Limb (tissue), 2 donors: ENCODE measurements around the gene RSAD1.

Experiments used
- DNase-seq, 2 donors: peaks; one replicate each; pipeline ENCODE4 v3.0.0-alpha.2; 2016; ENCODE audit errors: extremely low spot score in 2 of 2

The RSAD1 gene

GRCh38 chr17:50493744-50494143 lies 15.1 kb downstream of the RSAD1 start:
- no peak for DNase-seq

- DNase-seq = no peak
Measured at GRCh38 chr17:50495217-50495823, 16.7 kb downstream of the RSAD1 start.

- no peak for DNase-seq
Measured at GRCh38 chr17:50495918-50496317, 17.3 kb downstream of the RSAD1 start.

DNA sequence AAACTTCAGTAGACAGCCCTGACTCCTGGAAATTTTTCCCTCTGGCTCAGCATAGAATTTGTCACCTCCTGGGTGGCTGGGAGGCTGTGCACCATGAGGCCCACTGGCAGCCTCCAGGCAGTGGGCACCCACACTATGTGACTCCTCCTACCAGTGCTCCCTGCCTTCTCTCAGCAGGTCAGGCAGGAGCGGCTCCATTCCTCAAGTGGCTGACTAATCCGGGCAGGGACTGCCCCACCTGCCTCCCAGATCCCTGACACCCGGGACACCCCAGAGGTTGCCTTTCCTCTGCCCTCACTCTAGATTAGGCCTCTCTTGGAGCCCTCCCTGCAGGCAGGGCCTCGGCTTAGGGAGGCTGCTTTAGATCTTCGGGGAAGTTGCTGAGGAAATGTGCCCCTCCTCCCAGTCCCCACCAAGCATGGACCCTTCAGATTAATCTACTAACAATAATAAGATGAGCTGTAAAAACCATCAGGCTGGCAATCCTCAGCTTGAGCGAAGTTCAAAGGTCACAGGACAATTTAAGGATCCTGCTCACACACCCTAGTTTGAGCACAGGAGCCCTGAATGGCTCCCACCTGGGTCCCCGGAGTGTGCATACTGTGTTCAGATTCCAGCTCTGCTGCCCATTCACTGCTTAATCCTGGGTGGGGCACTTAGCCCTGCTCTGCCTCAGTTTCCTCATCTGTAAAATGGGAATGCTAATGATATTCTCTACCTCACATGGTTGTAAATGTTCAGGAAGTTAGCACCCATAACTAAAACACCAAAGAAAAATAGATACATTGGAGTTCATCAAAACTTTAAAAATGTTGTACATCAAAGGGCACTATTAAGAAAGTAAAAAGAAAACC lies 19.6 kb downstream of the RSAD1 start:
- no peak for DNase-seq

- no peak for DNase-seq
Measured at GRCh38 chr17:50499270-50499669, 20.6 kb downstream of the RSAD1 start.

DNA sequence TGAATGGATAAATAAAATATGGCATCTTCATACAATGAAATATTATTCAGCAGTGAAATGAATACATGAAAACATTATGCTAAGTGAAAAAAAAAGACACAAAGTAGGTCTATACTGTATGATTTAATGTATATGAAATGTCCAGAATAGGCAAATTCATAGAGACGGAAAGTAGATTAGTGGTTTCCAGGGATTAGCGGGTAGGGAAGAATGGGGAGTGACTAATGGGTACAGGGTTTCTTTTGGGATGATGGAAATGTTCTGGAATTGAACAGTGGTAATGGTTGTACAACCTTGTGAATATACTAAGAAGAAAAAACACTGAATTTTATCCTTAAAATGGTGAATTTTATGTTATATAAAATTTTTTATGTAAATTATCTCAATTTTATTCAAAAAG lies 21.1 kb downstream of the RSAD1 start:
- DNase-seq = no peak

- no peak for DNase-seq
Measured at GRCh38 chr17:50501054-50501453, 22.4 kb downstream of the RSAD1 start.

DNA sequence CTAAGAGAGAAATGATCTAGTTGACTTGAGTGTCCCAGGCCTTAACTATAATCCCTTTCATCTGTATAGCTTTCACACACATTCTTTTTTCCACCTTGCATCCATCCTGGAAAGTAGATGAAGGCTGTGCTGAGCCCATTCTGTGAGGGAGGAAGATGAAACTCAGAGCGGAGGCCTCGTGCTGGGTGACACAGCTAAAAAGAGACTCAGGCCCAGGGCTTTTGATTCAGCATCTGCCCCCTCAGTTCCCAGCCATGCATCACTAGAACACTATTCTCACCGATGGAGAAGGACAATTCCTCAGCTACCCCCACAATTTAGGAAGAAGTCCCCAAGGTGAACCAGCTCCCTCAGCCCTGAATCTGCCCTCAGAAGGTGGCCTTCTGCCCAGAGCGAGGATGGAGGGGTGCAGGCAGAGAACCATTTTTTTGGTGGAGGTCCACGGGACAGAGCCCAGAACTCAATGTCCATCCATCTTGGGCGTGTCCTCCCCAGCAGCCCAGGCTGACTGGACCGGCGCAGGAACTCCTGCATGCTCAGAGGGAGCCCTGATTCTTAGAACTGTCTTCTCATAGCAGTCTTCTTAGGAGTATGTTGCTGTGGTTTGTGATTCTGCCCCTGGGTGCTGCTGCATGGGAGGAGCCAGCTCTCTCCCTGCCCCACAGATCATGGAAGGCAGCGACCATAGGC lies 23.8 kb downstream of the RSAD1 start:
- DNase-seq = no peak

GRCh38 chr17:50505591-50506130 lies 27.0 kb downstream of the RSAD1 start:
- no peak for DNase-seq

DNA sequence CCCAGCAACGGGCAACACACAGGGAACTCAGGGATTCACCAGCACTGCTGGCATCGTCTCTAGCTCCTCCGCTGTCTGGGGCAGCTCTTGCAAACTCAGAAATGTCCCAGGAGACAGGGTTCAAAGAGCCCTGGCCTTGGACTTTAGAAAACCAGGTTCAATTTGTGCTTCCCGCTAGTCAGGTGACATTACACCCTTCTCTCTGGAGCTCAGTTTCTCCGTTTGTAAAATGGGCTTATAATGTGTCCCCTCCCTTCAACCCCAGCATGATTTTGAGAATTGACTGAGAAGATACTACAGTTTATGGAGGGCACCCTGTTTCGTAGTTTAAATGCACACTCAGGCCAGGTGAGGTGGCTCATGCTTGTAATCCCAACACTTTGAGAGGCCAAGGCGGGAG lies 27.6 kb downstream of the RSAD1 start:
- no peak for DNase-seq

DNA sequence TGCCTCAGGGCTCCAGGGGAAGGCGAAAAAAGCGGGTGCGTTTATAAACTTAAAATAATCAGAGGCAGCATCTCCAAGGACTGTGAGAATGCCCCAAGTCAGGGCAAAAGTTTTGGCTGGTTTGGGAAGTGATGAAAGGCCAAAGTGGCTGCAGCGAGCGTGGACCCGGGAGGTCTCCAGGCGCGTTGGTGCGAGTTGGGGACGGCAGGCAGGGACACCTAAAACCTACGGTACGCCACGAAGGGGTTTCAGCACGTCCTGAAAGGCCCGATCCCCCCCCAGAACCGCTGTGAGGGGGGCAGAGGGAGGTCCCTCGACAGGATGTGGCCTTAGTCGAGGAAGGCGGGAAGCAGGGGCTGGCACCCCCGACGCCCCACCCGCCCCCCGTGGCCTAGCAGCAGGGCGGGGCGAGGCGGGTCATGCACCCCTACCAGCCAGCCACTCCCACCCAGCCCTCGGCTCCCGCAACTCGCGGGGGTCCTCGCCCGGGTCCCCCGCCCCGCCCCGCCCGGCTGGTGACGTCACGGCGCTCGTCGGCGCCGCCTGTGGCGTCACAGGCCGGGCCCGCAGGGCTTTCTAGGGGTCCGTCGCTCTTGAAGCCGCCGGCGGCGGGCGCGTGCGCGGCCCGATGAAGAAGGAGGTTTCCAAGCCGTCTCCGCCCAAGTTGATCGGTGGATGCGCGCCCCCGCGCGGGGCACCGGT lies 29.4 kb downstream of the RSAD1 start, which contains the start of gene MYCBPAP:
Gene MYCBPAP, plus strand, starts transcription at position 569 of the 702 bp plus-strand sequence. CDS start 236 bp downstream, outside the sequence.
- peak; percentile 80 to 89 for DNase-seq

DNA sequence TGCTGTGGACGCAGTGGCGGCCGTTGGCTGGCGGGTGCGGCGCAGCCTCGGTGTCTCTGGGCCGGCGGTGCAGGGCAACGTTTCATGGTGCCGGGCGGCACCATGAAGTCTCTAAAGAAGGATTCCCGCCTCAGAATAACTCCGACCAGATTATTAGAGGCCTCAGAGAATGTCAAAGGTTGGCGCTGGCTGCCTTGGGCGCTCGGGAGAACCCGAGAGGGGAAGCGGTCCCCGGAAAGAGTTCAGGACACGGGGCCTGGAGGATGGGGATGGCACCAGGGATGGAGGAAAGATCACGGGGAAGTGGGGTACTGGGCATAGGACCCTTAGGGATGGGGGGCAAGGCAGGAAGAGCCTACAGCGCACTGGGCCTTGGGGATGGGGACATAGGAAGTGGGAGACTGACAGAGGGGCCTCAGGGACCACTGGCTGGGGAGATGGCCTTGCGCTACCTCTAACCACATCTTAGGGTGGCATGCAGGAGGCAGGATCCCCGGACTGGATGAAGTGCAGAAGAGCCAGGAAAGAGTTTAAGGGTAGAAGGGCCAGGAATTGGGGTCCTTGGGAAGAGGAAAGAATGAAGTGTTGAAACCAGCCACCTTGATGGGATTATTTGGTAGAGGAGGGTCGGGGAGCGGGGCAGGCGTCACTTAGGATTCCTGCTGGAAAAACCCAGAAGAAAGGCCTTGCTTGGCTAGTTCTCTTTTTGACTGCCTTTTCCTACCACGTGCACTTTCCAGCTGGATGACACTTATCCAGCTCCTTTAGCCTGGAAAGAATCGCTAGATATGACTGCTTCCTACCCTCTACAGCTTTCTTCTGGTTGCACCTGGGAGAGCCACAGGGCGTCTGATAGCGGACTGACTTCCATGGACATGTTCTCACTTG lies 30.2 kb downstream of the RSAD1 start:
- DNase-seq = peak in 1 of 2 donors; percentile 13

DNA sequence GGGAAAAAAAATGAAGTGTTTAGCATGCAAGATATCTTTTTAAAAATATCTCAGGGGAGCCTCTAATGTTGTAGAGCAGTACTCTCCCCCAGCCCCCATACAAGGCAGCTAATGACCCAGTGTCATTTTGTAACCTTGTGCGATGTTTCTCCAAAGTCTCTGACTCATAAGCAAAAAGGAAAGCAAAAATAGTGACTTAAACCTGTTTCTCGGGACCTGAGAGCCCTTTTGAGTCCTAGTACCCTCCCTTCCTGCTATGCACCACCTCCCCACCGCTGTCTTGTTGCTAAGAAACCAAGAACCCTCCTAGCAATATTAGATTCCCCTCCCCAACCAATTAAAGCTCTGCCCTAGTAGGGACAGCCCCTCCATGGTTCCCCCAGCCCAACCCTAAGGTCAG lies 32.4 kb downstream of the RSAD1 start:
- DNase-seq = no peak

DNA sequence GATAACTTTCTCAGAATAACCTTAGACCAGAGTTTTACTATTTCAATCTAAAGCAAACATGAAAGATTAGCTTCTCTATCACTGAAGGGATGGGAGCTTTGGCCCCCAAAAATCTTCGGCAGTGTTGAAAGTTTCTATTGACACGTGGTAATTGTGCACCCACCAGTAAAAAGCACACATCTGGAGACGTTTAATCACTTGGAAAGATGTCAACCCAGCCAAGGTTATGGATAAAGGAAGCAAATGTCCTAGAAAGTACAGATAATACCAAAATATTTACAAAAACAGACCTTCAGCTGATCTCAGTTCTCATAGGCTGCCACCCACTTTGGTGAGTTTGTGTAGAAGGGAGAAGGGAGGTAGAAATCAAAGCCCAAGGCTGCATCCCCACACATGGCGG lies 34.8 kb downstream of the RSAD1 start:
- DNase-seq = no peak

DNA sequence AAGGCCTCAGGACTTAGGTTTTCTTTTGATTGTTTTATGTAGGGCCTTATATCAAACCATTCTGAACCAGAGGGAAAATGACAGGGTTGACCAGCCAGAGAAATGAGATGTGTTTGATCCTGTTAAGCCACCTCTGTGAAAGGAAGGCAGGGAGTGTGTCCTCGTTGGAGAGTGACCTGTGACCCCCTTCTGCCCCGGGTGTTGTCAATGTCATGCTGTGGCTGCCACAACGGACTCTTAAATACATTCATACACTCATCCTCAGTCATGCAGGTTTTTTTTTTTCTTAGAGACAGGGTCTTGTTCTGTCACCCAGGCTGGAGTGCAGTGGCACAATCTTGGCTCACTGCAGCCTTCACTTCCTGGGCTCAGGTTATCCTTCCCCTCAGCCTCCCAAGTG lies 35.7 kb downstream of the RSAD1 start:
- no peak for DNase-seq

- no peak for DNase-seq
Measured at GRCh38 chr17:50514936-50515702, 36.5 kb downstream of the RSAD1 start.

GRCh38 chr17:50517011-50517410 lies 38.4 kb downstream of the RSAD1 start:
- no peak for DNase-seq

- no peak for DNase-seq
Measured at GRCh38 chr17:50517504-50518383, 39.1 kb downstream of the RSAD1 start.
